Measurements from ENCODE around the gene GDPD1.

Gene GDPD1

GRCh38 chr17:59181481-59181880, 38.8 kb upstream of the GDPD1 start:
- TF ChIP-seq, protein P1, sequence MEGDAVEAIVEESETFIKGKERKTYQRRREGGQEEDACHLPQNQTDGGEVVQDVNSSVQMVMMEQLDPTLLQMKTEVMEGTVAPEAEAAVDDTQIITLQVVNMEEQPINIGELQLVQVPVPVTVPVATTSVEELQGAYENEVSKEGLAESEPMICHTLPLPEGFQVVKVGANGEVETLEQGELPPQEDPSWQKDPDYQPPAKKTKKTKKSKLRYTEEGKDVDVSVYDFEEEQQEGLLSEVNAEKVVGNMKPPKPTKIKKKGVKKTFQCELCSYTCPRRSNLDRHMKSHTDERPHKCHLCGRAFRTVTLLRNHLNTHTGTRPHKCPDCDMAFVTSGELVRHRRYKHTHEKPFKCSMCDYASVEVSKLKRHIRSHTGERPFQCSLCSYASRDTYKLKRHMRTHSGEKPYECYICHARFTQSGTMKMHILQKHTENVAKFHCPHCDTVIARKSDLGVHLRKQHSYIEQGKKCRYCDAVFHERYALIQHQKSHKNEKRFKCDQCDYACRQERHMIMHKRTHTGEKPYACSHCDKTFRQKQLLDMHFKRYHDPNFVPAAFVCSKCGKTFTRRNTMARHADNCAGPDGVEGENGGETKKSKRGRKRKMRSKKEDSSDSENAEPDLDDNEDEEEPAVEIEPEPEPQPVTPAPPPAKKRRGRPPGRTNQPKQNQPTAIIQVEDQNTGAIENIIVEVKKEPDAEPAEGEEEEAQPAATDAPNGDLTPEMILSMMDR (conservative IDR thresholded peaks at IDR 0.05; ENCODE audit: low read length) = no peak
- H3K4me3 ChIP-seq (ENCODE audit: low read length) = no peak overlapping the region
- DNase-seq (ENCODE audit: low read depth) = no peak

- TF ChIP-seq, protein P1 (conservative IDR thresholded peaks at IDR 0.05; ENCODE audit: low read length) = no peak
- no peak for DNase-seq (ENCODE audit: low read depth)
- no peak overlapping the region for H3K4me3 ChIP-seq (ENCODE audit: low read length)
Observed at GRCh38 chr17:59185997-59186396, 34.3 kb upstream of the GDPD1 start.

DNA sequence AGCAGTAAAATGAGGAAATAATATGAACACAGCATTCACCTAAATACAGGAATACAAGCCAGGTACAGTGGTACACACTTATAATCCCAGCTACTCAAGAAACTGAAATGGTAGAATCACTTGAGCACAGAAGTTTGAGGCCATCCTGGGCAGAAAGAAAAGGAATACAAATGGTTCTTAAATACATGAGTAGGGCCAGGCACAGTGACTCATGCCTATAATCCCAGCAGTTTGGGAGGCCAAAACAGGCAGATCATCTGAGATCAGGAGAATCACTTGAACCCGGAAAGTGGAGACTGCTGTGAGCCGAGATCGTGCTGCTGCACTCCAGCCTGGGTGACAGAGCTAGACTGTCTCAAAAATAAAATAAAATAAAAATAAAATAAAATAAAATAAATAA, 33.5 kb upstream of the GDPD1 start:
- DNase-seq (ENCODE audit: low read depth) = no peak
- no peak overlapping the region for H3K4me3 ChIP-seq (ENCODE audit: low read length)
- TF ChIP-seq, protein P1 (conservative IDR thresholded peaks at IDR 0.05; ENCODE audit: low read length) = no peak

DNA sequence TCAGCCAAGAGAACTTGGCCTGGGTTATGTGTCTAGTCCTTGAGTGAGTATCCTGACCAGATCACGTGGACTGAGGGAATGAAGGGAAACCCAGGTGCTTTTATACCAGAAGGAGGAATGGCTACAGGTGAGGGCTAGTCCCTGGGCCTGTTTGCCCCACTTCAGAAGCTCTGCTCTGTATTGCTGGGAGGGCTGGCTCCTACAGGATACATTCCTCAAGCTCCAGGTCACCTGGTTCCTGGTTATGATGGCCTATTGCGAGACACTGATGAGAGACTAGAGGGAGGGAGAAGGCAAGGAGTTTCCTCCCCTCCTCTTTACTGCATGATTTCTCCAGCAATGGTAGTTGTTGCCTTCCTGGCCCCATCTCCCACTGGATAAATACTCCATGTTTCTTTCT, 29.5 kb upstream of the GDPD1 start:
- H3K4me3 ChIP-seq (ENCODE audit: low read length) = no peak overlapping the region
- no peak for DNase-seq (ENCODE audit: low read depth)
- TF ChIP-seq, protein P1 (conservative IDR thresholded peaks at IDR 0.05; ENCODE audit: low read length) = no peak

DNA sequence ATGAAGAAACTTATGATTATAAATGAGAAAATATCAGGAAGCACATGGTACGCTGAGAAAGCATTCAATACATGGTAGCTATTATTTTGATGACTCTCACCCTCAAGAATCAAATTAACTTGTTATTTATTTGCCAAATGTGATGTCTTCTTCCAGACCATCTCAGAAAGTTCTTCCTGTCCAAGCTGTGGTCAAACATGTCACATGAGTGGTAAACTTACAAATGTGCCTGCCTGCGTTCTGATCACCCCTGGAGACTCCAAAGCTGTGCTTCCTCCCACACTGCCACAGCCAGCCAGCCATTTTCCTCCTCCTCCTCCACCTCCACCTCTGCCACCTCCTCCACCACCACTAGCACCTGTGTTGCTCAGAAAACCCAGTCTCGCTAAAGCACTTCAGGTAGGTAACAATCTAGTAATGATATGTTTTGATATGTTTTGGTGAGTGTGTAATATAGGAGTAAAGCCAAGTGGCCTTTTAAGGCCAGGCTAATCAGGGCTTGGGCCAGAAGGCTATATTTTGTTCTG, 26.9 kb upstream of the GDPD1 start:
- TF ChIP-seq, protein P1 (conservative IDR thresholded peaks at IDR 0.05; ENCODE audit: low read length) = no peak
- no peak for DNase-seq (ENCODE audit: low read depth)
- no peak overlapping the region for H3K4me3 ChIP-seq (ENCODE audit: low read length)

- no peak overlapping the region for H3K4me3 ChIP-seq (ENCODE audit: low read length)
- TF ChIP-seq, protein P1 (conservative IDR thresholded peaks at IDR 0.05; ENCODE audit: low read length) = no peak
- no peak for DNase-seq (ENCODE audit: low read depth)
Observed at GRCh38 chr17:59199398-59199797, 20.9 kb upstream of the GDPD1 start.

DNA sequence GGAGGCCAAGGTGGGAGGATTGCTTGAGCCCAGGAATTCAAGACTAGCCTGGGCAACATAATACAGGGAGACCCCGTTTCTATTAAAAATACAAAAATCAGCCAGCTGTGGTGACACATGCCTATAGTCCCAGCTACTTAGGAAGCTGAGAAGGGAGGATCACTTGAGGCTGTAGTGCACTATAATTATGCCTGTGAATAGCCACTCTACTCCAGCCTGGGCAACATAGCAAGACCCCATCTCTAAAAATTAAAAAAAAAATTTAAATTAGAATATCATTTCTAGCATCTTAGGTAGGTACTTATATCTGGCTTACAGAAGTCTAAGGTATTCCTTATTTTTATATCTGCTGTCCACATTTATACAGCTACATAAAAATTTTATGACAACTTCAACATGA, 18.0 kb upstream of the GDPD1 start:
- no peak overlapping the region for H3K4me3 ChIP-seq (ENCODE audit: low read length)
- no peak for DNase-seq (ENCODE audit: low read depth)
- TF ChIP-seq, protein P1 (conservative IDR thresholded peaks at IDR 0.05; ENCODE audit: low read length) = no peak
